HepG2 (cell line): Measurements from ENCODE around the gene SERTAD2. TPM values are rescaled to one million over a fixed set of nuclear protein-coding genes. Genes with fewer than 3 reads are reported as not detected.

Experiments used
- AFF4 ChIP-seq: sonication (generic); formaldehyde crosslinking; IDR thresholded peaks from 2 replicates; pipeline ENCODE4 v1.4.0; 2020; ENCODE audit warnings: missing genetic modification reagents
- FOXO1 ChIP-seq: sonication (generic); formaldehyde crosslinking; IDR thresholded peaks from 2 replicates; pipeline ENCODE4 v1.4.0; 2020; ENCODE audit warnings: missing genetic modification reagents
- FOXP1 ChIP-seq, 2 experiments: fragments of 450-650 bp in 1 of 2; IDR thresholded peaks; 2 replicates each; pipeline ENCODE4 v1.6.1; 2017 to 2018; ENCODE audit warnings: antibody characterized with exemption in 1 of 2
- HMG20A ChIP-seq: IDR thresholded peaks from 2 replicates; pipeline ENCODE4 v1.6.1; 2016; ENCODE audit warnings: borderline replicate concordance
- JARID2 ChIP-seq: sonication (generic); formaldehyde crosslinking; IDR thresholded peaks from 2 replicates; pipeline ENCODE4 v1.8.1; 2023; ENCODE audit warnings: missing genetic modification reagents, inconsistent platforms; ENCODE audit not compliant: insufficient replicate concordance
- NFKB2 ChIP-seq: sonication (generic); formaldehyde crosslinking; IDR thresholded peaks from 2 replicates; pipeline ENCODE4 v1.4.0; 2020; ENCODE audit warnings: missing genetic modification reagents, borderline replicate concordance
- PRMT3 ChIP-seq: sonication (generic); formaldehyde crosslinking; IDR thresholded peaks from 2 replicates; pipeline ENCODE4 v1.8.1; 2022; ENCODE audit warnings: low read depth, mild to moderate bottlenecking, moderate library complexity, missing genetic modification reagents, borderline replicate concordance
- THAP11 ChIP-seq: IDR thresholded peaks from 2 replicates; pipeline ENCODE4 v1.6.1; 2016; ENCODE audit warnings: missing biosample characterization, missing genetic modification reagents
- TRAFD1 ChIP-seq: sonication (generic); formaldehyde crosslinking; IDR thresholded peaks from 2 replicates; pipeline ENCODE4 v1.5.1; 2020; ENCODE audit warnings: missing genetic modification reagents, mild to moderate bottlenecking, borderline replicate concordance
- ZBTB40 ChIP-seq, 2 experiments: fragments of 450-650 bp in 1 of 2; sonication (generic) in 1 of 2; formaldehyde crosslinking in 1 of 2; IDR thresholded peaks; 2 replicates each; pipeline versions ENCODE4 v1.6.1 to v1.8.0; 2016 to 2022; ENCODE audit warnings: antibody characterized with exemption in 1 of 2, mild to moderate bottlenecking in 1 of 2, missing genetic modification reagents in 1 of 2
- ZNF276 ChIP-seq: sonication (generic); formaldehyde crosslinking; IDR thresholded peaks from 2 replicates; pipeline ENCODE4 v1.4.0; 2020; ENCODE audit warnings: mild to moderate bottlenecking, low read depth, missing genetic modification reagents
- ZNF530 ChIP-seq: sonication (generic); formaldehyde crosslinking; IDR thresholded peaks from 2 replicates; pipeline ENCODE4 v1.5.0; 2020; ENCODE audit warnings: low read depth, mild to moderate bottlenecking, missing genetic modification reagents
- polyA plus RNA-seq, 8 experiments: library from polyadenylated mRNA; depleted of rRNA in 3 of 8; stranded (reverse) in 7 of 8; unstranded in 1 of 8; fragments of >200 nt; fragmentation: Illumina TruSeq in 4 of 8; extraction: Trizol in 4 of 8; gene quantifications; 2 replicates each; pipeline versions ENCODE4 v1.2.1 to v1.2.3, GENCODE V29; 2011 to 2016; ENCODE audit warnings: low read depth in 4 of 8, missing spikeins in 1 of 8, mixed read lengths in 1 of 8; ENCODE audit not compliant: insufficient read depth in 1 of 8
- total RNA-seq, 5 experiments: library from RNA; depleted of rRNA; stranded (reverse); fragments of >200 nt; fragmentation: Illumina TruSeq; extraction: Trizol; gene quantifications; 2 replicates each; pipeline ENCODE4 v1.2.3, GENCODE V29; 2016; ENCODE audit warnings: low read depth in 1 of 5

The SERTAD2 gene
- total and polyA plus RNA-seq, 2 of the 13 experiments (the other 11 are each of a cell fraction or from before 2014, with no cell fraction given), result 6.7 to 22.6 TPM

GRCh38 chr2:64688909-64689308 is 35.2 kb upstream of the SERTAD2 start (continued):
- TF ChIP-seq JARID2 (CRISPR knock-in tag), result no peak
- no peak for TF ChIP-seq TRAFD1 (CRISPR knock-in tag)
- peak; percentile 47; the same call in 1 of the 2 replicates for TF ChIP-seq THAP11 (CRISPR knock-in tag)
- no peak for TF ChIP-seq NFKB2 (CRISPR knock-in tag)
- TF ChIP-seq FOXP1 (IDR thresholded peaks at IDR 0.05), result no peak
- TF ChIP-seq FOXP1 (CRISPR knock-in tag; IDR thresholded peaks at IDR 0.05), result peak; percentile 56; the same call in 1 of the 2 replicates
- TF ChIP-seq HMG20A (CRISPR knock-in tag), result peak; percentile 55; the same call in 1 of the 2 replicates
- TF ChIP-seq ZBTB40 (IDR thresholded peaks at IDR 0.05), result no peak
- no peak for TF ChIP-seq ZBTB40 (CRISPR knock-in tag; IDR thresholded peaks at IDR 0.05)
- 0 out of 2 replicates have a peak, but pooled peaks have one; percentile 30 for TF ChIP-seq FOXO1
- no peak for TF ChIP-seq AFF4
- no peak for TF ChIP-seq PRMT3 (CRISPR knock-in tag)
- no peak for TF ChIP-seq ZNF276 (CRISPR knock-in tag)
- TF ChIP-seq ZNF530, result no peak
